HCT116 (cell line): Measurements from ENCODE around the gene CBFA2T3.

Experiments used
- CEBPB ChIP-seq: IDR thresholded peaks from 2 replicates; pipeline ENCODE4 v1.6.1; 2012; ENCODE audit warnings: low read depth
- CTCF ChIP-seq, 3 experiments: fragments of 200-600 bp in 1 of 3; sonication (generic) in 1 of 3; IDR thresholded peaks in 2 of 3; conservative IDR thresholded peaks in 1 of 3; 2 replicates each; pipeline ENCODE4 v1.5.1; 2012 to 2017; ENCODE audit warnings: low read depth in 2 of 3, low read length in 2 of 3, antibody characterized with exemption in 1 of 3, borderline replicate concordance in 1 of 3, control low read depth in 1 of 3, mild to moderate bottlenecking in 1 of 3, mixed read lengths in 1 of 3, mixed run types in 1 of 3, moderate library complexity in 1 of 3; ENCODE audit not compliant: insufficient read depth in 1 of 3
- ELF1 ChIP-seq: IDR thresholded peaks from 2 replicates; pipeline ENCODE4 v1.6.1; 2012; ENCODE audit warnings: low read depth, borderline replicate concordance
- MAX ChIP-seq: IDR thresholded peaks from 2 replicates; pipeline ENCODE4 v1.6.1; 2012
- POLR2AphosphoS5 ChIP-seq: IDR thresholded peaks from 2 replicates; pipeline ENCODE4 v1.6.1; 2011; ENCODE audit warnings: mild to moderate bottlenecking, low read depth, low read length, moderate library complexity

GRCh38 chr16:88941913-88942909 lies 34.8 kb downstream of the CBFA2T3 start:
- TF ChIP-seq MAX (no peak), POLR2AphosphoS5 (no peak; the same call in 1 of the 2 replicates), CTCF (IDR thresholded peaks at IDR 0.05 in 2 of 3, conservative IDR thresholded peaks at IDR 0.05 in 1 of 3; ENCODE audit: borderline replicate concordance in 1 of 3, insufficient read depth in 1 of 3, low read depth in 2 of 3, low read length in 2 of 3) (peak; percentile 41 to 78 (median 51); a peak in 5 of 6 replicates), CEBPB (no peak), ELF1 (no peak)
